ENCODE measurements around the gene DIDO1. TPM values are rescaled to one million over a fixed set of nuclear protein-coding genes. Genes with fewer than 3 reads are reported as not detected.

Gene DIDO1
- total and polyA plus RNA-seq, 2 of the 13 experiments (the other 11 are each of a cell fraction or from before 2014, with no cell fraction given) = 75.0 to 75.1 TPM

DNA sequence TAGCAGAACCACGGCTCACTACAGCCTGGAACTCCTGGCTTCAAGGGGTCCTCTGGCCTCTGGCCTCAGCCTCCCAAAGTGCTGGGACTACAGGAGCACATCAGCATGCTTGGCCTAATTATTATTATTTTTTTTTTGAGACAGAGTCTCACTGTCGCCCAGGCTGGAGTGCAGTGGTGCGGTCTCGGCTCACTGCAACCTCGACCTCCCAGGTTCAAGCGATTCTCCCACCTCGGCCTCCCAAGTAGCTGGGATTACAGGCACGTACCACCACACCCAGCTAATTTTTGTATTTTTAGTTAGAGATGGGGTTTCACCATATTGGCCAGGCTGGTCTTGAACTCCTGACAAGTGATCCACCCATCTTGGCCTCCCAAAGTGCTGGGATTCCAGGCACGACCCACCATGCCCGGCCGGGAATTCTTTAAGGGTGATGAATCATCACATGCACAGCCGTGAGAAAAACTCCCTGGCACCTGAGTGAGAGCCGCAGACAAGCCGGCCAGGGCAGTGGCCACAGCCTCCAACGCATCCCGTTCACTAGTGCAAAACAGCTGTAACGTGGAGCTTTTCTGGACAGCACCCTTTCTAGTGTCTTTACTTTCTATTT is 3.1 kb downstream of the DIDO1 start (continued):
- TF ChIP-seq, protein P1, sequence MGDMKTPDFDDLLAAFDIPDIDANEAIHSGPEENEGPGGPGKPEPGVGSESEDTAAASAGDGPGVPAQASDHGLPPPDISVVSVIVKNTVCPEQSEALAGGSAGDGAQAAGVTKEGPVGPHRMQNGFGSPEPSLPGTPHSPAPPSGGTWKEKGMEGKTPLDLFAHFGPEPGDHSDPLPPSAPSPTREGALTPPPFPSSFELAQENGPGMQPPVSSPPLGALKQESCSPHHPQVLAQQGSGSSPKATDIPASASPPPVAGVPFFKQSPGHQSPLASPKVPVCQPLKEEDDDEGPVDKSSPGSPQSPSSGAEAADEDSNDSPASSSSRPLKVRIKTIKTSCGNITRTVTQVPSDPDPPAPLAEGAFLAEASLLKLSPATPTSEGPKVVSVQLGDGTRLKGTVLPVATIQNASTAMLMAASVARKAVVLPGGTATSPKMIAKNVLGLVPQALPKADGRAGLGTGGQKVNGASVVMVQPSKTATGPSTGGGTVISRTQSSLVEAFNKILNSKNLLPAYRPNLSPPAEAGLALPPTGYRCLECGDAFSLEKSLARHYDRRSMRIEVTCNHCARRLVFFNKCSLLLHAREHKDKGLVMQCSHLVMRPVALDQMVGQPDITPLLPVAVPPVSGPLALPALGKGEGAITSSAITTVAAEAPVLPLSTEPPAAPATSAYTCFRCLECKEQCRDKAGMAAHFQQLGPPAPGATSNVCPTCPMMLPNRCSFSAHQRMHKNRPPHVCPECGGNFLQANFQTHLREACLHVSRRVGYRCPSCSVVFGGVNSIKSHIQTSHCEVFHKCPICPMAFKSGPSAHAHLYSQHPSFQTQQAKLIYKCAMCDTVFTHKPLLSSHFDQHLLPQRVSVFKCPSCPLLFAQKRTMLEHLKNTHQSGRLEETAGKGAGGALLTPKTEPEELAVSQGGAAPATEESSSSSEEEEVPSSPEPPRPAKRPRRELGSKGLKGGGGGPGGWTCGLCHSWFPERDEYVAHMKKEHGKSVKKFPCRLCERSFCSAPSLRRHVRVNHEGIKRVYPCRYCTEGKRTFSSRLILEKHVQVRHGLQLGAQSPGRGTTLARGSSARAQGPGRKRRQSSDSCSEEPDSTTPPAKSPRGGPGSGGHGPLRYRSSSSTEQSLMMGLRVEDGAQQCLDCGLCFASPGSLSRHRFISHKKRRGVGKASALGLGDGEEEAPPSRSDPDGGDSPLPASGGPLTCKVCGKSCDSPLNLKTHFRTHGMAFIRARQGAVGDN (CRISPR knock-in tag; IDR thresholded peaks at IDR 0.05) = peak; percentile 73
- peak; percentile 45 for TF ChIP-seq ZNF781 (CRISPR knock-in tag; IDR thresholded peaks at IDR 0.05; ENCODE audit: borderline replicate concordance, not compliant biosample characterization)
- TF ChIP-seq, protein P2, sequence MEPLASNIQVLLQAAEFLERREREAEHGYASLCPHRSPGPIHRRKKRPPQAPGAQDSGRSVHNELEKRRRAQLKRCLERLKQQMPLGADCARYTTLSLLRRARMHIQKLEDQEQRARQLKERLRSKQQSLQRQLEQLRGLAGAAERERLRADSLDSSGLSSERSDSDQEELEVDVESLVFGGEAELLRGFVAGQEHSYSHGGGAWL (CRISPR knock-in tag; IDR thresholded peaks at IDR 0.05) = 0 out of 2 replicates have a peak, but pooled peaks have one; percentile 45

DNA sequence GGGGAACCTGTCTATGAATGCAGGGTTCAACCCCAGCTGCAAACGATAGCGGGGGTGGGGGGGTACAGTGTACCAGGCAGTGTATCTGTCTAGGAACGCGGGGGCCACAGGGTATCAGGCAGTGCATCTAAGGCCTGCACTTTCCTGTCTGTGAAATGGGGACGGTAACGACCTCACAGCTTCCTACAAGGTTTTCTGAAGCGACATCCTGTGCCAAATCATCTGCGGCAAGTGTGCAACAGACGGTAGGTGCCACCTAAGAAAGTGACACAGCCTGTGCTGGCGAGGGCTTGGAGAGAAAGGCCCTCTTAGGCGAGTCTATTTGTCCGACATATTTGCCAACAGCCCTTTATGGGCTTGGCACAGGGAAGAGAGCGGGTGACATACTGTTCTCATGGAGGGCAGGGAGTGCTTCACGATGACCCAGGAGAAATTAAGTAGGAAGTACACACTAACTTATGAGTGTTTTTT is 3.8 kb downstream of the DIDO1 start:
- intact Hi-C loops (cut with micrococcal nuclease; ENCODE audit: unreplicated experiment) = no loop called here
- peak; percentile 59; the same call in 1 of the 2 replicates for TF ChIP-seq PAF1 (CRISPR knock-in tag; IDR thresholded peaks at IDR 0.05)
- peak; percentile 91; the same call in 1 of the 2 replicates for TF ChIP-seq ZNF572 (CRISPR knock-in tag; IDR thresholded peaks at IDR 0.05)
- TF ChIP-seq, protein P3, sequence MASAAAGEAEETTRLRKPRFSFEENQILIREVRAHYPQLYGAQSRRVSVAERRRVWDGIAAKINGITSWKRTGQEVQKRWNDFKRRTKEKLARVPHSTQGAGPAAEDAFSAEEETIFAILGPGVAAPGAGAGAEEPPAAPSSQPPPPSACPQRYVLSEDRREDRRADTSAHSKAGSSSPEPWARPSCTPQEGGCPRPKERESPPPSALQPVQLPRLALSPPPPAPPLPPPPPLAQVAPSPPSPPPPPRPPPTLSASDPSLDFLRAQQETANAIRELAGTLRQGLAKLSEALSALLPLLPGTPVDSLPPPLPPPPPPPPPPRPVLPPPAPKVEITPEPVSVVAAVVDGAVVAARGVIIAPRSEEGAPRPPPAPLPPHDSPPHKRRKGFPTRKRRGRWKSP (CRISPR knock-in tag; IDR thresholded peaks at IDR 0.05) = no peak
- TF ChIP-seq POLR2AphosphoS2 (IDR thresholded peaks at IDR 0.05; ENCODE audit: low read depth, low read length) = 0 out of 2 replicates have a peak, but pooled peaks have one; percentile 23
- TF ChIP-seq ZBTB38 (CRISPR knock-in tag; IDR thresholded peaks at IDR 0.05) = peak; percentile 78
- no peak for TF ChIP-seq ZNF292 (CRISPR knock-in tag; IDR thresholded peaks at IDR 0.05; ENCODE audit: borderline replicate concordance, low read depth)
- TF ChIP-seq, protein P4, sequence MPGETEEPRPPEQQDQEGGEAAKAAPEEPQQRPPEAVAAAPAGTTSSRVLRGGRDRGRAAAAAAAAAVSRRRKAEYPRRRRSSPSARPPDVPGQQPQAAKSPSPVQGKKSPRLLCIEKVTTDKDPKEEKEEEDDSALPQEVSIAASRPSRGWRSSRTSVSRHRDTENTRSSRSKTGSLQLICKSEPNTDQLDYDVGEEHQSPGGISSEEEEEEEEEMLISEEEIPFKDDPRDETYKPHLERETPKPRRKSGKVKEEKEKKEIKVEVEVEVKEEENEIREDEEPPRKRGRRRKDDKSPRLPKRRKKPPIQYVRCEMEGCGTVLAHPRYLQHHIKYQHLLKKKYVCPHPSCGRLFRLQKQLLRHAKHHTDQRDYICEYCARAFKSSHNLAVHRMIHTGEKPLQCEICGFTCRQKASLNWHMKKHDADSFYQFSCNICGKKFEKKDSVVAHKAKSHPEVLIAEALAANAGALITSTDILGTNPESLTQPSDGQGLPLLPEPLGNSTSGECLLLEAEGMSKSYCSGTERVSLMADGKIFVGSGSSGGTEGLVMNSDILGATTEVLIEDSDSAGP (CRISPR knock-in tag; IDR thresholded peaks at IDR 0.05; ENCODE audit: borderline replicate concordance) = 0 out of 2 replicates have a peak, but pooled peaks have one; percentile 4

More for the DNA sequence above, 3.8 kb downstream of the DIDO1 start:
- POLR2A ChIA-PET = interaction anchor here (0.6 to 6.4 kb wide), 5 partner anchors 9 to 48 kb away, joined by 3 to 118 read pairs (median 14); partner anchors contain the start of genes GID8 and SLC17A9
- peak overlapping the region; percentile 90 for H3K27ac ChIP-seq (ENCODE audit: extremely low read length, insufficient read depth, low read length)
- FAIRE-seq (no peak), DNase-seq (ENCODE audit: low spot score) (no peak), ATAC-seq (no peak)
- H3K27me3 ChIP-seq (ENCODE audit: control insufficient read depth in 1 of 2, insufficient read depth in 2 of 2, low read length in 2 of 2) = peaks cover 0 to 5% of the 10 kb centered on the region in 2 experiments; a peak in 1 of 5 replicates
- no TSS peak for BruUV-seq (replicated peaks)
- peak overlapping the region in 1 of 3 experiments; percentile 97; a peak in 1 of 6 replicates for H3K4me3 ChIP-seq (replicated peaks in 1 of 3; ENCODE audit: insufficient read depth in 1 of 3, low read depth in 2 of 3, low read length in 3 of 3)
- H3K4me2 ChIP-seq (ENCODE audit: low read depth, low read length) = peak overlapping the region; percentile 89
- 83% methylated on average over 14 of the region's 14 CpGs for WGBS (ENCODE audit: low lambda C conversion rate)
- CTCF ChIA-PET (ENCODE audit: low intra/inter-chr PET ratio, low total read pairs) = no interaction called here
- no peaks in the 10 kb centered on the region for H3K9me3 ChIP-seq (ENCODE audit: low read length)
- H4K20me1 ChIP-seq (ENCODE audit: insufficient read depth, low read length) = peaks cover 76% of the 10 kb centered on the region
- peaks cover 70% of the 10 kb centered on the region for H3K4me1 ChIP-seq (ENCODE audit: insufficient read depth, low read length)
- in situ Hi-C loops (cut with HindIII; ENCODE audit: extremely low pct_ligation_motif_present, low pct_unique_long_range_greater_than_20kb) = no loop called here
- no peak overlapping the region for H2AFZ ChIP-seq (ENCODE audit: low read length)
- H3K36me3 ChIP-seq (replicated peaks in 1 of 2; ENCODE audit: control insufficient read depth in 1 of 2, insufficient read depth in 2 of 2, low read length in 2 of 2) = peaks cover 0 to 7% of the 10 kb centered on the region in 2 experiments; a peak in 1 of 5 replicates
- peaks cover 99% of the 10 kb centered on the region for H3K79me2 ChIP-seq (ENCODE audit: insufficient read depth, low read length)
- peak overlapping the region; percentile 98 for H3K9ac ChIP-seq (ENCODE audit: insufficient read depth, low read depth, low read length)

Measured in HepG2 (cell line).